Measurements from ENCODE around the gene MCIDAS. TPM values are rescaled to one million over a fixed set of nuclear protein-coding genes. Genes with fewer than 3 reads are reported as not detected.

MCIDAS gene
- total and polyA plus RNA-seq, 2 donors: 0.23 to 0.32 TPM

DNA sequence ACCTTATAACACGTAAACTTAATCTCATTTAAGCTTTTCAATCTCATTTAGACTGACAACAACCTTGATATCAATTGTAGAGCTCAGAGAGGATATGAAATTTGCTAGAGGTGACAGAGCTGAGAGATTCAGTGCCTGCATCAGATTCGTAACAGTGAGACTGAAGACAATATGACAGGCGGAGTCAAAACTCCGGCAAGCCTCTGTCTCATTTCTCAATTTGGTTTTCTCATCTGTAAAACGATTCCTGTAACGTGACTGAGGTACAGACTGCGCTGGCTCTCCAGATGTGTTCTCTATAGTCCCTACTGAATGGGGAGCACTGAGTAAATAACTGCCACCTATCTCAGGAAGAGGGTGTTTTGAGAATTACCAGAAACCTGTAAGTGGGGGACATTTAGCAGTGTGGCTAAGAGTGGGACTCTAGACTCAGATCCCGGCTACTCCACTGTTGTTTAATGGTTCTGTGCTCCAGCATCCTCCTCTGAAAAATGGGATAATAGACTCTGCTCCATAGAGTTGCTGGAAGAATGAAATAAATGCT, 3.0 kb upstream of the MCIDAS start:
- no peak for DNase-seq (ENCODE audit: extremely low spot score)
- 33% methylated on average over 8 of the region's 8 CpGs for WGBS
- H3K27ac ChIP-seq (ENCODE audit: low read depth): no peak overlapping the region
- H3K4me3 ChIP-seq (ENCODE audit: low read depth, low read length): no peak overlapping the region
- no peaks in the 10 kb centered on the region for H3K4me1 ChIP-seq (ENCODE audit: insufficient read depth)
- H3K36me3 ChIP-seq (ENCODE audit: insufficient read depth): no peaks in the 10 kb centered on the region

GRCh38 chr5:55227664-55228430, 732 bp upstream of the MCIDAS start:
- no peak for DNase-seq (ENCODE audit: extremely low spot score)
- H3K4me3 ChIP-seq (ENCODE audit: low read depth, low read length): peak overlapping the region; percentile 30
- no peaks in the 10 kb centered on the region for H3K36me3 ChIP-seq (ENCODE audit: insufficient read depth)
- no peak overlapping the region for H3K27ac ChIP-seq (ENCODE audit: low read depth)
- WGBS: 9% methylated on average over 30 of the region's 30 CpGs
- no peaks in the 10 kb centered on the region for H3K4me1 ChIP-seq (ENCODE audit: insufficient read depth)

DNA sequence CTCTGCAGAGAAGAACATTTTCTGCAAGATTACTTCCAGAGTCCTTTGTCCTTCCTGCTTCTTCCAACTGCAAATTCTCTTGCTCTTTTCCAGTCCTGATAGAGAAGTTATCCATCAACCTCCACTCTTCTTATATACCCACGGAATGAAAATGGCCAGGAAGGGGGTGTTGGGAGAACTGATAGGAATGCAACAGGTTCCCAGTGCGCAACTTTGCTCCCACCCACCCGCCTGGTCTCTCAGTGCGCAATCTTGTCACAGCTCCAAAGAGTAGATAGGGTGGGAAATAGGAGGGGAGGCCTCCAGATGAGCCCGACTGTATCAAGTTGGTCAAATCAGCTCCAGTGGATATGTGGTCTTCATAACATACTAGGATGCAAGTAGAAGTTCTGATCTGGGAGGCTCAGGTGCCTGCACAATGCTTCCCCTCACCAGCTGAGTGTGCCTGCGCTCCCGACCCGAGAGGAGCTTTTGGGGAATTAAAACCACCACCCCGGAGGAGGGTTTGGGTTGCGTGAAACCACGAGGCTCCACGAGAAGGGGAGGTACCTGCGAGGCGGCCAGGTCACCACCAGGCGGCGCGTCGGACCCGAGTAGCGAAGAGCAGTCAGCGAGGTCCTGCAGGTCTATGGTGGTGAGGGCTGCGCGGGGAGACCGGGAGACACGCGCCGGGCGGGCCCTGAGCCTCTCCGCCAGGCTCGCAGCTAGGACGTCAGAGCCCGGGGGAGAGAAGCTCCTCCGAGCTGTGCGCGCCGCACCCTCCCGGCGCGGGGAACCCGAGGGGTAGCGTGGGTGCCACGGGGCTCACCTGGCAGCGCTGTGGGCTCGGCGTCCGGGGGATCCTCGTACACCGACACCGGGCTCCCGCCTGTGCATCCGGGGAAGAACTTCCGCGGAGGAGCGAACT, 835 bp downstream of the MCIDAS start:
- Histone ChIP-seq H3K4me1 (ENCODE audit: insufficient read depth) (no peaks in the 10 kb centered on the region), H3K27ac (ENCODE audit: low read depth) (no peak overlapping the region), H3K36me3 (ENCODE audit: insufficient read depth) (no peaks in the 10 kb centered on the region), H3K4me3 (ENCODE audit: low read depth, low read length) (peak overlapping the region; percentile 30)
- 4% methylated on average over 54 of the region's 54 CpGs for WGBS
- DNase-seq (ENCODE audit: extremely low spot score): no peak

- H3K4me1 ChIP-seq (ENCODE audit: insufficient read depth): no peaks in the 10 kb centered on the region
- H3K27ac ChIP-seq (ENCODE audit: low read depth): no peak overlapping the region
- no peak for DNase-seq (ENCODE audit: extremely low spot score)
- no peak overlapping the region for H3K4me3 ChIP-seq (ENCODE audit: low read depth, low read length)
- no peaks in the 10 kb centered on the region for H3K36me3 ChIP-seq (ENCODE audit: insufficient read depth)
Observed at GRCh38 chr5:55225346-55225745, 1.8 kb downstream of the MCIDAS start.

DNA sequence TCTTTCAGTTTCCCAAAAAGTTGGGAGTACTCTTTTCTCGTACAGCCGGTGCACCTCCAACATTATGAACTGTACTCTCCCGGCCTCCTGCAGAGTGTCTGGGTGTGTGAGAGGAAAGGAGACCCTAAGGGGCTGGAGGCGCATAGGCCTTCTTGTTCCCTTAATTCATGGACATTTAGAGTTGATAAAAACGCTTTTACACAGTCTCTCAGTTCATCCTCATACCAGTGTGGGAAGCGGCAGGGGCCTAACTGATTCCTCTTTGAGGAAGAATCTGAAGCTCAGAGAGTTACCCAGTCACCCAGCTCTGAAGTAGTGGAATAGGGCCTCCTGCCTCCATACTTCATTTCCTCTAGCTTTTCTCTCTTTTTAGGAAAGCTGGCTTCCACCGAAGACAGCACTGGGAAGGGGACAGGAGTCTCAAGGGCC, 3.3 kb downstream of the MCIDAS start:
- Histone ChIP-seq H3K36me3 (ENCODE audit: insufficient read depth) (no peaks in the 10 kb centered on the region), H3K4me3 (ENCODE audit: low read depth, low read length) (no peak overlapping the region), H3K27ac (ENCODE audit: low read depth) (no peak overlapping the region), H3K4me1 (ENCODE audit: insufficient read depth) (no peaks in the 10 kb centered on the region)
- DNase-seq (ENCODE audit: extremely low spot score): no peak
- WGBS: 62% methylated on average over 7 of the region's 7 CpGs

DNA sequence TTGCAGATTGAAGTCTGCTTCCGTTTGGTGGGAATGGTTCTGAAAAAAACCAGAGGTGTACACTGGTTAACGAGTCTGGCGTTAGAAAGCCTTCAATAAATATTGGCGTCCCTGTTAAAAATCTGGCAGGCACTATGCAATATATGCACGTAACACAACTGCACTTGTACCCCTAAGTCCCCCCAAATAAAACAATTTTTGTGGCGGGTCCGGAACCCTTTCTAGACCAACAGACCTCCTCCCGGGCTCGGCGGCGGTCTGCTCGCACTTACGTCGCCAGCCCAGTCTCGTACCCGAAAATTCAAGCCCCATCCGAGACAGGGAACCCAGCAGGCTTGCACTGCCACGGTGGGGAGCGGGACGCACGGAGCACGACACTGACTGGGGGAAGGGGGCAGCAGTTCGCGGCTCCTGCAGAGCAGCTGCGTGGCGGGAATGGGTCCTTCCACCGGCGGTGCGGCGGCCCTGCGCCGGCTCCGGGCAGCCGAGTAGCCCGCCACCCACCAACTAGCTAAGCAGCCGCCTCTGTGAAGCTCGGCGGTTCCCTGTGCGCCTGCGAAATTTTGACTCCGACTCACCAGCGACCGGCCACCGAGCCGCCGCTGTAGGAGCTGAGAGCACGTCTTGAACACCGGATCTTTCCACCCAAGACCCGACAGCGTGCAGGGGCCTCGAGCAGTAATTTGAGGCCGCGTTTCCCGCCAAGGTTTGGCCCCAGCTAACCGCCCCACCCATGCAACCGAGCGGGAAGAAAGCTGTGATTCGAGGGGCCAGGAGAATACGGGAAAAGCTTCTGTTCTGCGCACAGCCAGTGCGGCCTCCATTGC, 3.9 kb downstream of the MCIDAS start:
- 17% methylated on average over 61 of the region's 61 CpGs for WGBS
- no peak for DNase-seq (ENCODE audit: extremely low spot score)
- H3K36me3 ChIP-seq (ENCODE audit: insufficient read depth): no peaks in the 10 kb centered on the region
- no peaks in the 10 kb centered on the region for H3K4me1 ChIP-seq (ENCODE audit: insufficient read depth)
- H3K4me3 ChIP-seq (ENCODE audit: low read depth, low read length): no peak overlapping the region
- H3K27ac ChIP-seq (ENCODE audit: low read depth): no peak overlapping the region

GRCh38 chr5:55222092-55222984, 4.8 kb downstream of the MCIDAS start:
- Histone ChIP-seq H3K4me1 (ENCODE audit: insufficient read depth) (no peaks in the 10 kb centered on the region), H3K4me3 (ENCODE audit: low read depth, low read length) (no peak overlapping the region), H3K36me3 (ENCODE audit: insufficient read depth) (no peaks in the 10 kb centered on the region), H3K27ac (ENCODE audit: low read depth) (no peak overlapping the region)
- WGBS: 16% methylated on average over 30 of the region's 30 CpGs
- DNase-seq (ENCODE audit: extremely low spot score): no peak

DNA sequence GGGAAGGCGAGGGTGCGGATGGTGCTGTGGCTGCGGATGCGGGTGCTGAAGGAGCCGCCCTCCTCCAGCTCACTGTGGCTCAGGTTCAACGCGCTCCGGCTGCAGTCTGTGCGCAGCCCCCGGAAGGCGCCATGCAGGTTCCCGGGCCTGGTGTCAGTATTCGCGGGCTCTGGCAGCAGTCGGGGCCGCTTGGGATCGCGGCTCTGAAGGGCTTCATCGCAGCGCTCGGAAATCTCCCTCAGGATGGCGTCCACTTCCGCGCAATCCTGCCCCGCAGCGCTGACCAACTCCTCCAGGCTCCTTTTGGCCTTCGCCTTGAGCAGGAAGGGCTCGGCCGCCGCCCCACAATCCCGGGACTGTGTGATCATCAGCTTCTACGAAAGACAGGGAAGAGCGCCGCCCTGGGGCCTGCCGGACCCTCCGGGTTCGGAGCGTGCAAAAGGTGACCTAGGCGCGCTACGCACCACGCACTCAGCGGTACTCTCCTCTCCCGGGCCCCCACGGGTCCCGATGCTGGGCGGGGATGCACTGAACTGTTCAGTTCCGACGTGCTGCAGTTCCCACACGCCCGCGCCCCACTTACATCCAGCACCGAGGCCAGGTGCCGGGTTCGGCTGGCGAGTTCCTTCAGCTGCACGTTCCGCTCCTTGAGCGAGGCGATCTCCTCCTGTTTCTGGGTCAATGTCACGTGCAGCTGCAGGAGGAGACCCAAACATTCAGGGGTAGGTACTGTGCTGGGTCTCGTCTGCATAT, 6.5 kb downstream of the MCIDAS start:
- H3K4me3 ChIP-seq (ENCODE audit: low read depth, low read length): peak overlapping the region; percentile 2
- WGBS: 4% methylated on average over 62 of the region's 62 CpGs
- no peak for DNase-seq (ENCODE audit: extremely low spot score)

GRCh38 chr5:55219770-55220169, 7.3 kb downstream of the MCIDAS start:
- Histone ChIP-seq H3K4me1 (ENCODE audit: insufficient read depth) (no peaks in the 10 kb centered on the region), H3K4me3 (ENCODE audit: low read depth, low read length) (no peak overlapping the region), H3K27ac (ENCODE audit: low read depth) (no peak overlapping the region), H3K36me3 (ENCODE audit: insufficient read depth) (no peaks in the 10 kb centered on the region)
- no peak for DNase-seq (ENCODE audit: extremely low spot score)
- WGBS: 83% methylated on average over 3 of the region's 3 CpGs

More for the DNA sequence above, 6.5 kb downstream of the MCIDAS start:
- H3K36me3 ChIP-seq (ENCODE audit: insufficient read depth): no peaks in the 10 kb centered on the region
- no peaks in the 10 kb centered on the region for H3K4me1 ChIP-seq (ENCODE audit: insufficient read depth)
- H3K27ac ChIP-seq (ENCODE audit: low read depth): no peak overlapping the region

- Histone ChIP-seq H3K27ac (ENCODE audit: low read depth) (no peak overlapping the region), H3K36me3 (ENCODE audit: insufficient read depth) (no peaks in the 10 kb centered on the region), H3K4me1 (ENCODE audit: insufficient read depth) (no peaks in the 10 kb centered on the region), H3K4me3 (ENCODE audit: low read depth, low read length) (no peak overlapping the region)
- DNase-seq (ENCODE audit: extremely low spot score): peak; percentile 83
- WGBS: 31% methylated on average over 4 of the region's 4 CpGs
Observed at GRCh38 chr5:55218967-55219366, 8.1 kb downstream of the MCIDAS start.

GRCh38 chr5:55211184-55211874, 15.8 kb downstream of the MCIDAS start:
- no peak for DNase-seq (ENCODE audit: extremely low spot score)
- Histone ChIP-seq H3K27ac (ENCODE audit: low read depth) (no peak overlapping the region), H3K36me3 (ENCODE audit: insufficient read depth) (no peaks in the 10 kb centered on the region), H3K4me1 (ENCODE audit: insufficient read depth) (no peaks in the 10 kb centered on the region), H3K4me3 (ENCODE audit: low read depth, low read length) (no peak overlapping the region)
- WGBS: 67% methylated on average over 2 of the region's 2 CpGs
